ENCODE measurements around the gene OR10J4. TPM values are rescaled to one million over a fixed set of nuclear protein-coding genes. Genes with fewer than 3 reads are reported as not detected.
A peak's percentile ranks its signal among the peaks of the same experiment; 100 is the strongest.

Gene OR10J4
- polyA plus RNA-seq, 2 of the 4 experiments (the other 2 are of a cell fraction): not detected

DNA sequence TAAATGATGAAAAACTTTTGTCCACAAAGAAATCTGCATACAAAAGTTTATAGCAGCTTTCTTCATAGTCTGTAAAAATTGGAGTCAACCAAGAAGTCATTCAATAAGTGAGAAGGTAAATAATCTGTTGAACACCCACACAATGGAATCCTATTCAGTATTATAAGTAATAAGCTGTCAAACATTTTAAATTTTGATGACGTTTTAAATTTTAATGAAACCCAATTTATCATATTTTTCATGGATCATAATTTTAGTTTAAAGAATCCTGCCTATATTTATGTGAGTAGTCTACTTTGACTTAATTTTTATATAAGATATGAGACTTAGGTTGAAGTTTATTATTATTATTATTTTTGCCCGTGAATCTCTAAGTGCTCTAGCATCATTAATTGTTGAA lies 27.5 kb downstream of the OR10J4 start:
- TF ChIP-seq POLR2A (IDR thresholded peaks at IDR 0.05; ENCODE audit: low read length): no peak
- no peak for TF ChIP-seq TP53 (CRISPR knock-in tag; IDR thresholded peaks at IDR 0.05)
- peak; percentile 51 for TF ChIP-seq MAFK (IDR thresholded peaks at IDR 0.05; ENCODE audit: partially characterized antibody)
- H3K27ac ChIP-seq: no peak overlapping the region
- ChIA-PET POLR2A (no interaction called here), CTCF (no interaction called here)
- WGBS (ENCODE audit: missing lambda C conversion rate): 13% methylated on average over 2 of the region's 2 CpGs
- DNase-seq (ENCODE audit: low read depth in 1 of 2, low spot score in 1 of 2) (no peak), ATAC-seq (no peak), FAIRE-seq (no peak)
- H3K4me1 ChIP-seq: no peaks in the 10 kb centered on the region
- peaks cover 11% of the 10 kb centered on the region; the same call in 2 of the 3 replicates for H3K9me3 ChIP-seq
- no peak overlapping the region for H3K4me2 ChIP-seq
- H3K4me3 ChIP-seq: no peak overlapping the region

DNA sequence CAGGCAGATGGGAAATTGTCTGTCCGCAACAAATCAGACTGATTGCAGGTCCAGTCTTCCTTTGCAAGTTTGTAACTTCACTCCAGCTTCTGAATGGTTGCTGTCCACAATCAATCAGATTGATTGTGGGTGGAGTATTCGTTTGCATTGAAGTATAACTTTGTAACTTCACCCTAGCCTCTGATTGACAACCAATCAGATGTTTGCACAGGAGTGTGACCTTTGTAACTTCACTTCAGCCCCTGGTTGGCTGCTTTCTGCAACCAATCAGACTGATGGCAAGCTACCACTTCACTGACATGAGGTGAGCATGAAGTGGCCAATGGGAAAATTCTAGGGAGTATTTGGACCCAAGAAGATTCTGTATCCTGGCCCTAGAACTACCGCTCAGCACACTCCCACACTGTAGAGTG lies 33.2 kb downstream of the OR10J4 start:
- Histone ChIP-seq H3K9me3 (peaks cover 11% of the 10 kb centered on the region; the same call in 2 of the 3 replicates), H3K4me2 (no peak overlapping the region), H3K4me3 (no peak overlapping the region), H3K27ac (no peak overlapping the region), H3K4me1 (no peaks in the 10 kb centered on the region)
- POLR2A ChIA-PET: no interaction called here
- DNase-seq (ENCODE audit: low read depth in 1 of 2, low spot score in 1 of 2) (no peak), ATAC-seq (no peak), FAIRE-seq (no peak)
- 52% methylated on average over 3 of the region's 3 CpGs for WGBS (ENCODE audit: missing lambda C conversion rate)
- no peak for TF ChIP-seq HOXB13 (CRISPR knock-in tag; IDR thresholded peaks at IDR 0.05; ENCODE audit: low read depth)
- CTCF ChIA-PET: no interaction called here

DNA sequence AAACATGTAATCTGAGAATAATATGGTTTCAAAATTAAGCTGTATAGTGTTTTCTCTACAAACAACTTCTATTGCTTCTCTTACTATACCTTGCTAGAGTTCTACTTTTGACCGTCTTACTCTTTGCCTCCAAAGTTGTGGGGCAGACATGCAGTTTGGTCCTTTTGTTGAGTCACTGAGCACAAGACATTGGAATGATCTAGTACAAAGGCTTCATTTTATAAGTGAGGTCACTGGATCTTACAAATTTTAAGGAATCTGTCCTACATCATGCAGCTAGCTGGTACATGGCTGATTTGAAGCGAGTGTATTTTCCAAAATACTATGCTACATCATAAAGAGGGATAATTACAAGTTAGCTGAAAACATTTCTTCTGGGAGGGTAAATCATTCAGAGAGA lies 36.3 kb downstream of the OR10J4 start:
- ATAC-seq (no peak), FAIRE-seq (no peak)
- POLR2A ChIA-PET: no interaction called here

DNA sequence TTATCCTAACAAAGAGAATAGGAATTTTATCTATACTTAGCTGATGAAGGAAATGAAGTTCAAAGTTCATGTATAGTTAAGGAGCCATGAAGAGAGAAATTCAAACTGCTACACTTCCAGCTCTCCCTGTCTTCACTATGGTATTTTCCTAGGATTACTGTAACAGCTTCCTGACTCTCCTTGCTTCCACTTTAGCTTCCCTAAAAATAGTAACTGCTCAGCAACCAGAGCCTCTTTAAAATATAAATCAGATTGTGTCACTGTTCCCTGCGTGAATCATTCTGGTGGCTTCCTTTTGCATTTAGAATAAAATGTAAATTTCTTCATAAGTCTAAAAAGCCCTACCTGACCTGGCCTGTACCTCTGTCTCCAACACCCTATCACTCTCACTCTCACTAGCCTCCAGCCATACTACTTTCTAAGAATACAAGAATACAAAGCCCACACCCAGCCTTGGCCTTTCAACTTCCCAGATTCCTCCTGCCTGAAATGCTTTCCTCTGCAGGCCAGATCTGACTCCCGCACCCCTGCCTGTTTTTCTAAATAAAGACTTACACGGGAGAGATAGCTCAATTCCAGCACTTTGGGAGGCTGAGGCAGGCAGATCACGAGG lies 38.0 kb downstream of the OR10J4 start:
- no peak for DNase-seq (ENCODE audit: low read depth in 1 of 2, low spot score in 1 of 2)
- no peak for ATAC-seq
- no peaks in the 10 kb centered on the region for H3K9me3 ChIP-seq
- WGBS (ENCODE audit: missing lambda C conversion rate): 39% methylated on average over 4 of the region's 4 CpGs
- no peak overlapping the region for H3K4me3 ChIP-seq
- no peaks in the 10 kb centered on the region for H3K4me1 ChIP-seq
- CTCF ChIA-PET: no interaction called here
- no peak overlapping the region for H3K4me2 ChIP-seq
- no peak overlapping the region for H3K27ac ChIP-seq
- no peak for FAIRE-seq
- POLR2A ChIA-PET: no interaction called here
- TF ChIP-seq RFX5 (IDR thresholded peaks at IDR 0.05) (no peak), NFE2L2 (conservative IDR thresholded peaks at IDR 0.05; ENCODE audit: low read length) (no peak), FOSB (CRISPR knock-in tag; IDR thresholded peaks at IDR 0.05) (no peak), RNF2 (IDR thresholded peaks at IDR 0.05; ENCODE audit: borderline replicate concordance, low read depth) (no peak), CBX8 (IDR thresholded peaks at IDR 0.05) (no peak), CEBPB (IDR thresholded peaks at IDR 0.05) (no peak), POLR2A (IDR thresholded peaks at IDR 0.05; ENCODE audit: low read length) (no peak), MAFK (IDR thresholded peaks at IDR 0.05; ENCODE audit: partially characterized antibody) (no peak), MYC (IDR thresholded peaks at IDR 0.05; ENCODE audit: borderline replicate concordance, low read length) (no peak), SMC3 (IDR thresholded peaks at IDR 0.05) (no peak), HOXA7 (CRISPR knock-in tag; IDR thresholded peaks at IDR 0.05) (no peak), ZSCAN20 (CRISPR knock-in tag; IDR thresholded peaks at IDR 0.05) (no peak), POLR2AphosphoS2 (conservative IDR thresholded peaks at IDR 0.05; ENCODE audit: low read length) (no peak), KDM5A (IDR thresholded peaks at IDR 0.05) (no peak)
- TF ChIP-seq, protein P1, sequence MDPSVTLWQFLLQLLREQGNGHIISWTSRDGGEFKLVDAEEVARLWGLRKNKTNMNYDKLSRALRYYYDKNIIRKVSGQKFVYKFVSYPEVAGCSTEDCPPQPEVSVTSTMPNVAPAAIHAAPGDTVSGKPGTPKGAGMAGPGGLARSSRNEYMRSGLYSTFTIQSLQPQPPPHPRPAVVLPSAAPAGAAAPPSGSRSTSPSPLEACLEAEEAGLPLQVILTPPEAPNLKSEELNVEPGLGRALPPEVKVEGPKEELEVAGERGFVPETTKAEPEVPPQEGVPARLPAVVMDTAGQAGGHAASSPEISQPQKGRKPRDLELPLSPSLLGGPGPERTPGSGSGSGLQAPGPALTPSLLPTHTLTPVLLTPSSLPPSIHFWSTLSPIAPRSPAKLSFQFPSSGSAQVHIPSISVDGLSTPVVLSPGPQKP (IDR thresholded peaks at IDR 0.05; ENCODE audit: low read depth, low read length): no peak
- TF ChIP-seq, protein P2, sequence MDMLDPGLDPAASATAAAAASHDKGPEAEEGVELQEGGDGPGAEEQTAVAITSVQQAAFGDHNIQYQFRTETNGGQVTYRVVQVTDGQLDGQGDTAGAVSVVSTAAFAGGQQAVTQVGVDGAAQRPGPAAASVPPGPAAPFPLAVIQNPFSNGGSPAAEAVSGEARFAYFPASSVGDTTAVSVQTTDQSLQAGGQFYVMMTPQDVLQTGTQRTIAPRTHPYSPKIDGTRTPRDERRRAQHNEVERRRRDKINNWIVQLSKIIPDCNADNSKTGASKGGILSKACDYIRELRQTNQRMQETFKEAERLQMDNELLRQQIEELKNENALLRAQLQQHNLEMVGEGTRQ (IDR thresholded peaks at IDR 0.05): no peak
- TF ChIP-seq, protein P3, sequence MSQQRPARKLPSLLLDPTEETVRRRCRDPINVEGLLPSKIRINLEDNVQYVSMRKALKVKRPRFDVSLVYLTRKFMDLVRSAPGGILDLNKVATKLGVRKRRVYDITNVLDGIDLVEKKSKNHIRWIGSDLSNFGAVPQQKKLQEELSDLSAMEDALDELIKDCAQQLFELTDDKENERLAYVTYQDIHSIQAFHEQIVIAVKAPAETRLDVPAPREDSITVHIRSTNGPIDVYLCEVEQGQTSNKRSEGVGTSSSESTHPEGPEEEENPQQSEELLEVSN (IDR thresholded peaks at IDR 0.05; ENCODE audit: borderline replicate concordance, low read depth): no peak

More for the DNA sequence above, 36.3 kb downstream of the OR10J4 start:
- no peak for DNase-seq (ENCODE audit: low read depth in 1 of 2, low spot score in 1 of 2)
- Histone ChIP-seq H3K4me1 (no peaks in the 10 kb centered on the region), H3K4me3 (no peak overlapping the region), H3K4me2 (no peak overlapping the region), H3K9me3 (no peaks in the 10 kb centered on the region), H3K27ac (no peak overlapping the region)
- CTCF ChIA-PET: no interaction called here
- TF ChIP-seq HDAC2 (IDR thresholded peaks at IDR 0.05): no peak
- TF ChIP-seq, protein P4, sequence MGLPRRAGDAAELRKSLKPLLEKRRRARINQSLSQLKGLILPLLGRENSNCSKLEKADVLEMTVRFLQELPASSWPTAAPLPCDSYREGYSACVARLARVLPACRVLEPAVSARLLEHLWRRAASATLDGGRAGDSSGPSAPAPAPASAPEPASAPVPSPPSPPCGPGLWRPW (IDR thresholded peaks at IDR 0.05): no peak
- no peak for TF ChIP-seq SMC3 (IDR thresholded peaks at IDR 0.05)
- no peak for TF ChIP-seq RFX5 (IDR thresholded peaks at IDR 0.05)
- TF ChIP-seq HOXB13 (CRISPR knock-in tag; IDR thresholded peaks at IDR 0.05; ENCODE audit: low read depth): no peak
- TF ChIP-seq, protein P5, sequence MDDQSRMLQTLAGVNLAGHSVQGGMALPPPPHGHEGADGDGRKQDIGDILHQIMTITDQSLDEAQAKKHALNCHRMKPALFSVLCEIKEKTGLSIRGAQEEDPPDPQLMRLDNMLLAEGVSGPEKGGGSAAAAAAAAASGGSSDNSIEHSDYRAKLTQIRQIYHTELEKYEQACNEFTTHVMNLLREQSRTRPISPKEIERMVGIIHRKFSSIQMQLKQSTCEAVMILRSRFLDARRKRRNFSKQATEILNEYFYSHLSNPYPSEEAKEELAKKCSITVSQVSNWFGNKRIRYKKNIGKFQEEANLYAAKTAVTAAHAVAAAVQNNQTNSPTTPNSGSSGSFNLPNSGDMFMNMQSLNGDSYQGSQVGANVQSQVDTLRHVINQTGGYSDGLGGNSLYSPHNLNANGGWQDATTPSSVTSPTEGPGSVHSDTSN (IDR thresholded peaks at IDR 0.05): no peak
- TF ChIP-seq POLR2AphosphoS2 (conservative IDR thresholded peaks at IDR 0.05; ENCODE audit: low read length): no peak
- no peak for TF ChIP-seq NFE2L2 (conservative IDR thresholded peaks at IDR 0.05; ENCODE audit: low read length)
- TF ChIP-seq, protein P6, sequence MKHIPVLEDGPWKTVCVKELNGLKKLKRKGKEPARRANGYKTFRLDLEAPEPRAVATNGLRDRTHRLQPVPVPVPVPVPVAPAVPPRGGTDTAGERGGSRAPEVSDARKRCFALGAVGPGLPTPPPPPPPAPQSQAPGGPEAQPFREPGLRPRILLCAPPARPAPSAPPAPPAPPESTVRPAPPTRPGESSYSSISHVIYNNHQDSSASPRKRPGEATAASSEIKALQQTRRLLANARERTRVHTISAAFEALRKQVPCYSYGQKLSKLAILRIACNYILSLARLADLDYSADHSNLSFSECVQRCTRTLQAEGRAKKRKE (CRISPR knock-in tag; IDR thresholded peaks at IDR 0.05; ENCODE audit: low read depth): no peak
- no peak for TF ChIP-seq TP53 (CRISPR knock-in tag; IDR thresholded peaks at IDR 0.05)
- no peak for TF ChIP-seq ZNF302 (CRISPR knock-in tag; IDR thresholded peaks at IDR 0.05)
- no peak for TF ChIP-seq RCOR1 (IDR thresholded peaks at IDR 0.05; ENCODE audit: low read depth, low read length)
- no peak for TF ChIP-seq GATA3 (IDR thresholded peaks at IDR 0.05; ENCODE audit: borderline replicate concordance)
- no peak for TF ChIP-seq ZFP36 (IDR thresholded peaks at IDR 0.05; ENCODE audit: borderline replicate concordance, partially characterized antibody)
- no peak for TF ChIP-seq ZC3H11A (IDR thresholded peaks at IDR 0.05)
- TF ChIP-seq, protein P7, sequence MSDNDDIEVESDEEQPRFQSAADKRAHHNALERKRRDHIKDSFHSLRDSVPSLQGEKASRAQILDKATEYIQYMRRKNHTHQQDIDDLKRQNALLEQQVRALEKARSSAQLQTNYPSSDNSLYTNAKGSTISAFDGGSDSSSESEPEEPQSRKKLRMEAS (IDR thresholded peaks at IDR 0.05): no peak
- 49% methylated on average over 2 of the region's 2 CpGs for WGBS (ENCODE audit: missing lambda C conversion rate)
